HEK293 (cell line): ENCODE measurements around the gene IGFBPL1.

Source experiments
- GLI2 ChIP-seq: fragments of 450-650 bp; formaldehyde crosslinking; IDR thresholded peaks from 2 replicates; pipeline ENCODE4; 2017; ENCODE audit warnings: missing biosample characterization, missing genetic modification characterization, low read depth, borderline replicate concordance
- PRDM1 ChIP-seq: fragments of 450-650 bp; formaldehyde crosslinking; IDR thresholded peaks from 2 replicates; pipeline ENCODE4; 2016; ENCODE audit warnings: missing biosample characterization, missing genetic modification characterization
- YY1 ChIP-seq: fragments of 450-650 bp; formaldehyde crosslinking; IDR thresholded peaks from 2 replicates; pipeline ENCODE4 v1.5.1; 2018; ENCODE audit warnings: missing biosample characterization, missing genetic modification characterization
- YY2 ChIP-seq: fragments of 450-650 bp; formaldehyde crosslinking; IDR thresholded peaks from 2 replicates; pipeline ENCODE4 v1.5.1; 2016; ENCODE audit warnings: missing biosample characterization, missing genetic modification characterization
- ZNF24 ChIP-seq: fragments of 450-650 bp; formaldehyde crosslinking; IDR thresholded peaks from 2 replicates; pipeline ENCODE4 v1.5.1; 2016; ENCODE audit warnings: missing biosample characterization, missing genetic modification characterization
- ZNF792 ChIP-seq: fragments of 450-650 bp; formaldehyde crosslinking; IDR thresholded peaks from 2 replicates; pipeline ENCODE4 v1.5.1; 2016; ENCODE audit warnings: missing biosample characterization, missing genetic modification characterization
- TF ChIP-seq, protein P1 (sequence below): fragments of 450-650 bp; formaldehyde crosslinking; IDR thresholded peaks from 2 replicates; pipeline ENCODE4 v1.5.1; 2016; ENCODE audit warnings: missing biosample characterization, missing genetic modification characterization
- TF ChIP-seq, protein P2 (sequence below): sonication (generic); formaldehyde crosslinking; IDR thresholded peaks from 2 replicates; pipeline ENCODE4 v1.8.1; 2022; ENCODE audit warnings: mild to moderate bottlenecking, moderate library complexity, missing genetic modification reagents
- TF ChIP-seq, protein P3 (sequence below): fragments of 450-650 bp; formaldehyde crosslinking; IDR thresholded peaks from 2 replicates; pipeline ENCODE4 v1.5.1; 2016; ENCODE audit warnings: missing biosample characterization, missing genetic modification characterization, borderline replicate concordance
- TF ChIP-seq, protein P4 (sequence below): fragments of 450-650 bp; formaldehyde crosslinking; conservative IDR thresholded peaks from 2 replicates; pipeline ENCODE4 v1.5.1; 2016; ENCODE audit warnings: low read depth, missing biosample characterization, missing genetic modification characterization
- TF ChIP-seq, protein P5 (sequence below): fragments of 450-650 bp; formaldehyde crosslinking; IDR thresholded peaks from 2 replicates; pipeline ENCODE4 v1.5.1; 2016; ENCODE audit warnings: missing biosample characterization, missing genetic modification characterization

DNA sequence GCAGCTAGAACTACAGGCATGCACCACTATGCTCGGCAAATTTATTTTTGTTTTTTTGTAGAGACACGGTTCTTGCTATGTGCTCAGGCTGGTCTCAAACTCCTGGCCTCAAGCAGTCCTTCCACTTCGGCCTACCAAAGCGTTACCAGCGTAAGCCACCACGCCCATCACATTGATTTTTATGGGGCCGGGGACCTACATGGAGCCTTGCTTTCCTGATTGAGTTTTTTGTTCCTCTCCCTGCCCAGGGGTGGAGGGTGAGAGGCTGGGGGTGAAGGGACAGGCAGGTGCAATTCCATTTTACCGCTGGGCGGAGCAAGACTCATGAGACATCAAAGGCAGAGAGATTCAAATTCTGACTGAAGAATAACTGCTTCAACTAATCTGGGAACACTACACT lies 29.8 kb downstream of the IGFBPL1 start:
- TF ChIP-seq ZNF792 (no peak), PRDM1 (tag by site-specific recombination) (no peak), GLI2 (tag by site-specific recombination) (no peak), ZNF24 (tag by site-specific recombination) (no peak), YY1 (tag by site-specific recombination) (no peak), YY2 (tag by site-specific recombination) (no peak)
- TF ChIP-seq, protein P1, sequence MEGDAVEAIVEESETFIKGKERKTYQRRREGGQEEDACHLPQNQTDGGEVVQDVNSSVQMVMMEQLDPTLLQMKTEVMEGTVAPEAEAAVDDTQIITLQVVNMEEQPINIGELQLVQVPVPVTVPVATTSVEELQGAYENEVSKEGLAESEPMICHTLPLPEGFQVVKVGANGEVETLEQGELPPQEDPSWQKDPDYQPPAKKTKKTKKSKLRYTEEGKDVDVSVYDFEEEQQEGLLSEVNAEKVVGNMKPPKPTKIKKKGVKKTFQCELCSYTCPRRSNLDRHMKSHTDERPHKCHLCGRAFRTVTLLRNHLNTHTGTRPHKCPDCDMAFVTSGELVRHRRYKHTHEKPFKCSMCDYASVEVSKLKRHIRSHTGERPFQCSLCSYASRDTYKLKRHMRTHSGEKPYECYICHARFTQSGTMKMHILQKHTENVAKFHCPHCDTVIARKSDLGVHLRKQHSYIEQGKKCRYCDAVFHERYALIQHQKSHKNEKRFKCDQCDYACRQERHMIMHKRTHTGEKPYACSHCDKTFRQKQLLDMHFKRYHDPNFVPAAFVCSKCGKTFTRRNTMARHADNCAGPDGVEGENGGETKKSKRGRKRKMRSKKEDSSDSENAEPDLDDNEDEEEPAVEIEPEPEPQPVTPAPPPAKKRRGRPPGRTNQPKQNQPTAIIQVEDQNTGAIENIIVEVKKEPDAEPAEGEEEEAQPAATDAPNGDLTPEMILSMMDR, result no peak
- TF ChIP-seq, protein P2, sequence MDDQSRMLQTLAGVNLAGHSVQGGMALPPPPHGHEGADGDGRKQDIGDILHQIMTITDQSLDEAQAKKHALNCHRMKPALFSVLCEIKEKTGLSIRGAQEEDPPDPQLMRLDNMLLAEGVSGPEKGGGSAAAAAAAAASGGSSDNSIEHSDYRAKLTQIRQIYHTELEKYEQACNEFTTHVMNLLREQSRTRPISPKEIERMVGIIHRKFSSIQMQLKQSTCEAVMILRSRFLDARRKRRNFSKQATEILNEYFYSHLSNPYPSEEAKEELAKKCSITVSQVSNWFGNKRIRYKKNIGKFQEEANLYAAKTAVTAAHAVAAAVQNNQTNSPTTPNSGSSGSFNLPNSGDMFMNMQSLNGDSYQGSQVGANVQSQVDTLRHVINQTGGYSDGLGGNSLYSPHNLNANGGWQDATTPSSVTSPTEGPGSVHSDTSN (CRISPR knock-in tag), result no peak
- TF ChIP-seq, protein P3, sequence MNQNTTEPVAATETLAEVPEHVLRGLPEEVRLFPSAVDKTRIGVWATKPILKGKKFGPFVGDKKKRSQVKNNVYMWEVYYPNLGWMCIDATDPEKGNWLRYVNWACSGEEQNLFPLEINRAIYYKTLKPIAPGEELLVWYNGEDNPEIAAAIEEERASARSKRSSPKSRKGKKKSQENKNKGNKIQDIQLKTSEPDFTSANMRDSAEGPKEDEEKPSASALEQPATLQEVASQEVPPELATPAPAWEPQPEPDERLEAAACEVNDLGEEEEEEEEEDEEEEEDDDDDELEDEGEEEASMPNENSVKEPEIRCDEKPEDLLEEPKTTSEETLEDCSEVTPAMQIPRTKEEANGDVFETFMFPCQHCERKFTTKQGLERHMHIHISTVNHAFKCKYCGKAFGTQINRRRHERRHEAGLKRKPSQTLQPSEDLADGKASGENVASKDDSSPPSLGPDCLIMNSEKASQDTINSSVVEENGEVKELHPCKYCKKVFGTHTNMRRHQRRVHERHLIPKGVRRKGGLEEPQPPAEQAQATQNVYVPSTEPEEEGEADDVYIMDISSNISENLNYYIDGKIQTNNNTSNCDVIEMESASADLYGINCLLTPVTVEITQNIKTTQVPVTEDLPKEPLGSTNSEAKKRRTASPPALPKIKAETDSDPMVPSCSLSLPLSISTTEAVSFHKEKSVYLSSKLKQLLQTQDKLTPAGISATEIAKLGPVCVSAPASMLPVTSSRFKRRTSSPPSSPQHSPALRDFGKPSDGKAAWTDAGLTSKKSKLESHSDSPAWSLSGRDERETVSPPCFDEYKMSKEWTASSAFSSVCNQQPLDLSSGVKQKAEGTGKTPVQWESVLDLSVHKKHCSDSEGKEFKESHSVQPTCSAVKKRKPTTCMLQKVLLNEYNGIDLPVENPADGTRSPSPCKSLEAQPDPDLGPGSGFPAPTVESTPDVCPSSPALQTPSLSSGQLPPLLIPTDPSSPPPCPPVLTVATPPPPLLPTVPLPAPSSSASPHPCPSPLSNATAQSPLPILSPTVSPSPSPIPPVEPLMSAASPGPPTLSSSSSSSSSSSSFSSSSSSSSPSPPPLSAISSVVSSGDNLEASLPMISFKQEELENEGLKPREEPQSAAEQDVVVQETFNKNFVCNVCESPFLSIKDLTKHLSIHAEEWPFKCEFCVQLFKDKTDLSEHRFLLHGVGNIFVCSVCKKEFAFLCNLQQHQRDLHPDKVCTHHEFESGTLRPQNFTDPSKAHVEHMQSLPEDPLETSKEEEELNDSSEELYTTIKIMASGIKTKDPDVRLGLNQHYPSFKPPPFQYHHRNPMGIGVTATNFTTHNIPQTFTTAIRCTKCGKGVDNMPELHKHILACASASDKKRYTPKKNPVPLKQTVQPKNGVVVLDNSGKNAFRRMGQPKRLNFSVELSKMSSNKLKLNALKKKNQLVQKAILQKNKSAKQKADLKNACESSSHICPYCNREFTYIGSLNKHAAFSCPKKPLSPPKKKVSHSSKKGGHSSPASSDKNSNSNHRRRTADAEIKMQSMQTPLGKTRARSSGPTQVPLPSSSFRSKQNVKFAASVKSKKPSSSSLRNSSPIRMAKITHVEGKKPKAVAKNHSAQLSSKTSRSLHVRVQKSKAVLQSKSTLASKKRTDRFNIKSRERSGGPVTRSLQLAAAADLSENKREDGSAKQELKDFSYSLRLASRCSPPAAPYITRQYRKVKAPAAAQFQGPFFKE (tag by site-specific recombination), result no peak
- TF ChIP-seq, protein P4, sequence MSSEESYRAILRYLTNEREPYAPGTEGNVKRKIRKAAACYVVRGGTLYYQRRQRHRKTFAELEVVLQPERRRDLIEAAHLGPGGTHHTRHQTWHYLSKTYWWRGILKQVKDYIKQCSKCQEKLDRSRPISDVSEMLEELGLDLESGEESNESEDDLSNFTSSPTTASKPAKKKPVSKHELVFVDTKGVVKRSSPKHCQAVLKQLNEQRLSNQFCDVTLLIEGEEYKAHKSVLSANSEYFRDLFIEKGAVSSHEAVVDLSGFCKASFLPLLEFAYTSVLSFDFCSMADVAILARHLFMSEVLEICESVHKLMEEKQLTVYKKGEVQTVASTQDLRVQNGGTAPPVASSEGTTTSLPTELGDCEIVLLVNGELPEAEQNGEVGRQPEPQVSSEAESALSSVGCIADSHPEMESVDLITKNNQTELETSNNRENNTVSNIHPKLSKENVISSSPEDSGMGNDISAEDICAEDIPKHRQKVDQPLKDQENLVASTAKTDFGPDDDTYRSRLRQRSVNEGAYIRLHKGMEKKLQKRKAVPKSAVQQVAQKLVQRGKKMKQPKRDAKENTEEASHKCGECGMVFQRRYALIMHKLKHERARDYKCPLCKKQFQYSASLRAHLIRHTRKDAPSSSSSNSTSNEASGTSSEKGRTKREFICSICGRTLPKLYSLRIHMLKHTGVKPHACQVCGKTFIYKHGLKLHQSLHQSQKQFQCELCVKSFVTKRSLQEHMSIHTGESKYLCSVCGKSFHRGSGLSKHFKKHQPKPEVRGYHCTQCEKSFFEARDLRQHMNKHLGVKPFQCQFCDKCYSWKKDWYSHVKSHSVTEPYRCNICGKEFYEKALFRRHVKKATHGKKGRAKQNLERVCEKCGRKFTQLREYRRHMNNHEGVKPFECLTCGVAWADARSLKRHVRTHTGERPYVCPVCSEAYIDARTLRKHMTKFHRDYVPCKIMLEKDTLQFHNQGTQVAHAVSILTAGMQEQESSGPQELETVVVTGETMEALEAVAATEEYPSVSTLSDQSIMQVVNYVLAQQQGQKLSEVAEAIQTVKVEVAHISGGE (tag by site-specific recombination), result no peak
- TF ChIP-seq, protein P5, sequence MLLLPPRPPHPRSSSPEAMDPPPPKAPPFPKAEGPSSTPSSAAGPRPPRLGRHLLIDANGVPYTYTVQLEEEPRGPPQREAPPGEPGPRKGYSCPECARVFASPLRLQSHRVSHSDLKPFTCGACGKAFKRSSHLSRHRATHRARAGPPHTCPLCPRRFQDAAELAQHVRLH (tag by site-specific recombination), result no peak
